IPS-18a (cell line): Measurements from ENCODE around the gene PEX11B.

Experiments used
- H3K27ac ChIP-seq: one replicate; pipeline ENCODE4 v1.5.1; 2013; ENCODE audit warnings: low read length
- H3K27me3 ChIP-seq: one replicate; pipeline ENCODE4 v1.6.1; 2013; ENCODE audit warnings: mild to moderate bottlenecking, low read length; ENCODE audit not compliant: control insufficient read depth, insufficient read depth
- H3K36me3 ChIP-seq: one replicate; pipeline ENCODE4 v1.6.1; 2013; ENCODE audit warnings: low read depth, low read length; ENCODE audit not compliant: control insufficient read depth
- H3K4me1 ChIP-seq: one replicate; pipeline ENCODE4 v1.6.1; 2013; ENCODE audit warnings: low read depth, low read length; ENCODE audit not compliant: control insufficient read depth
- H3K4me3 ChIP-seq: one replicate; pipeline ENCODE4 v1.5.1; 2013; ENCODE audit warnings: low read length
- H3K9ac ChIP-seq: one replicate; pipeline ENCODE4 v1.6.1; 2013; ENCODE audit warnings: mild to moderate bottlenecking, low read length, moderate library complexity
- H3K9me3 ChIP-seq: one replicate; pipeline ENCODE4 v1.6.1; 2013; ENCODE audit warnings: low read depth, low read length; ENCODE audit not compliant: control insufficient read depth

PEX11B gene

GRCh38 chr1:145884675-145885074 is 33.8 kb downstream of the PEX11B start:
- no peak overlapping the region for H3K4me3 ChIP-seq
- no peak overlapping the region for H3K27ac ChIP-seq
- H3K4me1 ChIP-seq, result peaks cover 9% of the 10 kb centered on the region
- H3K36me3 ChIP-seq, result no peaks in the 10 kb centered on the region
- H3K9me3 ChIP-seq, result no peaks in the 10 kb centered on the region
- H3K27me3 ChIP-seq, result peaks cover 30% of the 10 kb centered on the region
- H3K9ac ChIP-seq, result no peak overlapping the region

GRCh38 chr1:145879775-145880174 is 38.7 kb downstream of the PEX11B start:
- Histone ChIP-seq H3K4me3 (no peak overlapping the region), H3K36me3 (no peaks in the 10 kb centered on the region), H3K27me3 (peaks cover 16% of the 10 kb centered on the region), H3K9ac (no peak overlapping the region), H3K4me1 (peaks cover 7% of the 10 kb centered on the region), H3K9me3 (no peaks in the 10 kb centered on the region), H3K27ac (no peak overlapping the region)

- Histone ChIP-seq H3K4me1 (peaks cover 7% of the 10 kb centered on the region), H3K4me3 (no peak overlapping the region), H3K9ac (no peak overlapping the region), H3K9me3 (no peaks in the 10 kb centered on the region), H3K27ac (no peak overlapping the region), H3K27me3 (peaks cover 10% of the 10 kb centered on the region), H3K36me3 (no peaks in the 10 kb centered on the region)
These were observed 39.8 kb downstream of the PEX11B start for GRCh38 chr1:145878724-145879123.

- H3K36me3 ChIP-seq, result no peaks in the 10 kb centered on the region
- peaks cover 11% of the 10 kb centered on the region for H3K27me3 ChIP-seq
- no peak overlapping the region for H3K4me3 ChIP-seq
- H3K4me1 ChIP-seq, result peaks cover 7% of the 10 kb centered on the region
- H3K27ac ChIP-seq, result no peak overlapping the region
- H3K9me3 ChIP-seq, result no peaks in the 10 kb centered on the region
- no peak overlapping the region for H3K9ac ChIP-seq
These were observed 40.5 kb downstream of the PEX11B start for GRCh38 chr1:145877923-145878486.

GRCh38 chr1:145874646-145875045 is 43.9 kb downstream of the PEX11B start:
- Histone ChIP-seq H3K9me3 (no peaks in the 10 kb centered on the region), H3K27me3 (peaks cover 30% of the 10 kb centered on the region), H3K4me1 (peaks cover 13% of the 10 kb centered on the region), H3K9ac (no peak overlapping the region), H3K36me3 (no peaks in the 10 kb centered on the region), H3K27ac (no peak overlapping the region), H3K4me3 (no peak overlapping the region)

GRCh38 chr1:145871994-145872924 is 46.3 kb downstream of the PEX11B start:
- Histone ChIP-seq H3K4me1 (peaks cover 8% of the 10 kb centered on the region), H3K9ac (peak overlapping the region; percentile 52), H3K9me3 (no peaks in the 10 kb centered on the region), H3K4me3 (peak overlapping the region; percentile 61), H3K27me3 (peaks cover 30% of the 10 kb centered on the region), H3K27ac (no peak overlapping the region), H3K36me3 (no peaks in the 10 kb centered on the region)

GRCh38 chr1:145868232-145868631 is 50.3 kb downstream of the PEX11B start:
- Histone ChIP-seq H3K27ac (no peak overlapping the region), H3K36me3 (no peaks in the 10 kb centered on the region), H3K4me1 (peaks cover 8% of the 10 kb centered on the region), H3K4me3 (no peak overlapping the region), H3K9ac (no peak overlapping the region), H3K27me3 (peaks cover 21% of the 10 kb centered on the region), H3K9me3 (no peaks in the 10 kb centered on the region)

- H3K4me1 ChIP-seq, result no peaks in the 10 kb centered on the region
- H3K9ac ChIP-seq, result no peak overlapping the region
- no peak overlapping the region for H3K27ac ChIP-seq
- no peaks in the 10 kb centered on the region for H3K27me3 ChIP-seq
- H3K4me3 ChIP-seq, result no peak overlapping the region
- H3K9me3 ChIP-seq, result no peaks in the 10 kb centered on the region
- no peaks in the 10 kb centered on the region for H3K36me3 ChIP-seq
These were observed 55.1 kb downstream of the PEX11B start for GRCh38 chr1:145863282-145864018.
